DND-41 (cell line): ENCODE data around the gene DUSP15.

ENCODE experiments used
- EZH2 ChIP-seq: IDR thresholded peaks from 3 replicates; pipeline ENCODE4 v1.6.1; 2012; ENCODE audit warnings: borderline replicate concordance, low read depth, mild to moderate bottlenecking, moderate library complexity, low read length, inconsistent platforms; ENCODE audit not compliant: severe bottlenecking
- TF ChIP-seq, protein P1 (sequence below): IDR thresholded peaks from 2 replicates; pipeline ENCODE4 v1.5.1; 2012; ENCODE audit warnings: borderline replicate concordance, low read length, moderate library complexity, mild to moderate bottlenecking; ENCODE audit not compliant: poor library complexity, severe bottlenecking; ENCODE audit errors: extremely low read depth

DNA sequence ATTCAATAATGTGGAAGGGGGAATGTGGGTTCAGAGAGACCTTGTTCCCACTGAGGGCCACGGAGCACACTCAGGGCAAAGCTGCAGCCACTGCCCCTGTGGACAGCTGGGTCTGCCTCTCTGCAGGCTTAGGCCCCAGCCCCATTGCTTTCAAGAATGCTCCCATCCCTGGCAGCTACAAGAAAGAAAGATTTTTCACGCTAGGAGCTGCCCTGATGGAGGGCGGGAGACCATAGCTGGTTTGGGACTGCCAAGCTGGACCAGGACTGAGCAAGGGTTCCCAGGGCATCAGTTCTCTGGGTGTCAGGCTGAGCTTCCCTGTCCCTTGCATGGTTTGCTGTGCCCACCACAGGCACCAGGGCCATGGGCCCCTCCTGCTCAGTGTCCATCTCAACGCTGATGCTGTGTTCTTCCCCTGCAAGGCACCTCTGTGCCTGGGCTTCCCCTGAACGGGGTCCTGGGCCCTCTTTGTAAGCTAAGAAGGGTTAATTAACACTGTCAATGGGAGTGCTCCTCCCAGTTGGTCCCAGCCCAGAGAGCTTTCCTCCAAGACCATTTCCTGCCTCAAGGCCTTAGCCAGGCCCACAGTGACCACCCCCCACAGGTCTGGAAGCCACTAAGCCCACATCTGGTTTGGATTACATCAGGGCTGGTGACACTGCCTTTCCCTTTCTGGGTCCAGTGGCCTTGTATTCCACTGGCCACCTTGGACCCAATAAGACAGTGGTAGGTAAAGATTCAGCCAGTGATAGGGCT lies 33.3 kb downstream of the DUSP15 start:
- TF ChIP-seq, protein P1, sequence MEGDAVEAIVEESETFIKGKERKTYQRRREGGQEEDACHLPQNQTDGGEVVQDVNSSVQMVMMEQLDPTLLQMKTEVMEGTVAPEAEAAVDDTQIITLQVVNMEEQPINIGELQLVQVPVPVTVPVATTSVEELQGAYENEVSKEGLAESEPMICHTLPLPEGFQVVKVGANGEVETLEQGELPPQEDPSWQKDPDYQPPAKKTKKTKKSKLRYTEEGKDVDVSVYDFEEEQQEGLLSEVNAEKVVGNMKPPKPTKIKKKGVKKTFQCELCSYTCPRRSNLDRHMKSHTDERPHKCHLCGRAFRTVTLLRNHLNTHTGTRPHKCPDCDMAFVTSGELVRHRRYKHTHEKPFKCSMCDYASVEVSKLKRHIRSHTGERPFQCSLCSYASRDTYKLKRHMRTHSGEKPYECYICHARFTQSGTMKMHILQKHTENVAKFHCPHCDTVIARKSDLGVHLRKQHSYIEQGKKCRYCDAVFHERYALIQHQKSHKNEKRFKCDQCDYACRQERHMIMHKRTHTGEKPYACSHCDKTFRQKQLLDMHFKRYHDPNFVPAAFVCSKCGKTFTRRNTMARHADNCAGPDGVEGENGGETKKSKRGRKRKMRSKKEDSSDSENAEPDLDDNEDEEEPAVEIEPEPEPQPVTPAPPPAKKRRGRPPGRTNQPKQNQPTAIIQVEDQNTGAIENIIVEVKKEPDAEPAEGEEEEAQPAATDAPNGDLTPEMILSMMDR = no peak
- TF ChIP-seq EZH2 = no peak
